ENCODE measurements around the gene MAMLD1. TPM values are rescaled to one million over a fixed set of nuclear protein-coding genes. Genes with fewer than 3 reads are reported as not detected.

The MAMLD1 gene
- total RNA-seq, 3 donors from 2014 or later (not counting 1 experiment from before 2014, with no cell fraction given), result 0.23 to 1.1 (median 0.45) TPM

- H3K4me1 Mint-ChIP-seq, result peaks cover 20 to 46% of the 10 kb centered on the region in 2 donors
- Histone ChIP-seq H3K36me3 (ENCODE audit: control insufficient read depth, insufficient read depth, low read length) (no peaks in the 10 kb centered on the region), H3K4me3 (ENCODE audit: low read length) (peak overlapping the region; percentile 39), H3K27me3 (ENCODE audit: control insufficient read depth, insufficient read depth, low read length) (peaks cover 13% of the 10 kb centered on the region), H3K9me3 (ENCODE audit: control insufficient read depth, insufficient read depth, low read length) (no peaks in the 10 kb centered on the region), H3K27ac (ENCODE audit: low read length) (no peak overlapping the region), H3K4me1 (ENCODE audit: control insufficient read depth, insufficient read depth, low read length) (peaks cover 47% of the 10 kb centered on the region)
- TF ChIP-seq, protein P1, sequence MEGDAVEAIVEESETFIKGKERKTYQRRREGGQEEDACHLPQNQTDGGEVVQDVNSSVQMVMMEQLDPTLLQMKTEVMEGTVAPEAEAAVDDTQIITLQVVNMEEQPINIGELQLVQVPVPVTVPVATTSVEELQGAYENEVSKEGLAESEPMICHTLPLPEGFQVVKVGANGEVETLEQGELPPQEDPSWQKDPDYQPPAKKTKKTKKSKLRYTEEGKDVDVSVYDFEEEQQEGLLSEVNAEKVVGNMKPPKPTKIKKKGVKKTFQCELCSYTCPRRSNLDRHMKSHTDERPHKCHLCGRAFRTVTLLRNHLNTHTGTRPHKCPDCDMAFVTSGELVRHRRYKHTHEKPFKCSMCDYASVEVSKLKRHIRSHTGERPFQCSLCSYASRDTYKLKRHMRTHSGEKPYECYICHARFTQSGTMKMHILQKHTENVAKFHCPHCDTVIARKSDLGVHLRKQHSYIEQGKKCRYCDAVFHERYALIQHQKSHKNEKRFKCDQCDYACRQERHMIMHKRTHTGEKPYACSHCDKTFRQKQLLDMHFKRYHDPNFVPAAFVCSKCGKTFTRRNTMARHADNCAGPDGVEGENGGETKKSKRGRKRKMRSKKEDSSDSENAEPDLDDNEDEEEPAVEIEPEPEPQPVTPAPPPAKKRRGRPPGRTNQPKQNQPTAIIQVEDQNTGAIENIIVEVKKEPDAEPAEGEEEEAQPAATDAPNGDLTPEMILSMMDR (IDR thresholded peaks at IDR 0.05), result no peak
- H3K27ac Mint-ChIP-seq, result no peak overlapping the region
- no peaks in the 10 kb centered on the region for H3K9me3 Mint-ChIP-seq
- H3K4me3 Mint-ChIP-seq, result peak overlapping the region; percentile 69
- ATAC-seq (peak in 2 of 3 donors; percentile 14 to 32), DNase-seq (peak in 1 of 2 donors; percentile 40)
- H3K36me3 Mint-ChIP-seq, result no peaks in the 10 kb centered on the region
- peaks cover 18 to 25% of the 10 kb centered on the region in 2 donors for H3K27me3 Mint-ChIP-seq (ENCODE audit: low read depth in 2 of 2)
- intact Hi-C loops (cut with micrococcal nuclease), result loop anchor here (10.0 kb wide), 1 partner anchor 220 kb away; no protein-coding TSS in a partner anchor
- under 1% methylated on average over 62 of the region's 66 CpGs for WGBS (ENCODE audit: insufficient coverage)
Observed at GRCh38 chrX:150364347-150365050, 1.4 kb downstream of the MAMLD1 start.

GRCh38 chrX:150365051-150365989 lies 2.2 kb downstream of the MAMLD1 start:
- H3K4me1 Mint-ChIP-seq, result peaks cover 20 to 38% of the 10 kb centered on the region in 2 donors
- DNase-seq, result peak; percentile 50 to 74
- Histone ChIP-seq H3K27me3 (ENCODE audit: control insufficient read depth, insufficient read depth, low read length) (peaks cover 10% of the 10 kb centered on the region), H3K27ac (ENCODE audit: low read length) (no peak overlapping the region), H3K4me3 (ENCODE audit: low read length) (peak overlapping the region; percentile 29), H3K36me3 (ENCODE audit: control insufficient read depth, insufficient read depth, low read length) (no peaks in the 10 kb centered on the region), H3K4me1 (ENCODE audit: control insufficient read depth, insufficient read depth, low read length) (peaks cover 47% of the 10 kb centered on the region), H3K9me3 (ENCODE audit: control insufficient read depth, insufficient read depth, low read length) (no peaks in the 10 kb centered on the region)
- H3K9me3 Mint-ChIP-seq, result no peaks in the 10 kb centered on the region
- H3K36me3 Mint-ChIP-seq, result no peaks in the 10 kb centered on the region
- peak overlapping the region in 1 of 2 donors; percentile 74 for H3K27ac Mint-ChIP-seq
- TF ChIP-seq, protein P1 (IDR thresholded peaks at IDR 0.05), result peak; percentile 31
- peak overlapping the region; percentile 77 for H3K4me3 Mint-ChIP-seq
- ATAC-seq, result peak; percentile 37 to 50 (median 38)
- WGBS (ENCODE audit: insufficient coverage), result under 1% methylated on average over 65 of the region's 75 CpGs
- H3K27me3 Mint-ChIP-seq (ENCODE audit: low read depth in 2 of 2), result peaks cover 10 to 16% of the 10 kb centered on the region in 2 donors
- intact Hi-C loops (cut with micrococcal nuclease), result loop anchor here (10.0 kb wide), 1 partner anchor 219 kb away; no protein-coding TSS in a partner anchor

GRCh38 chrX:150365990-150366911 lies 3.1 kb downstream of the MAMLD1 start:
- intact Hi-C loops (cut with micrococcal nuclease), result loop anchor here (10.0 kb wide), 1 partner anchor 219 kb away; no protein-coding TSS in a partner anchor
- Histone ChIP-seq H3K4me1 (ENCODE audit: control insufficient read depth, insufficient read depth, low read length) (peaks cover 43% of the 10 kb centered on the region), H3K27me3 (ENCODE audit: control insufficient read depth, insufficient read depth, low read length) (peaks cover 9% of the 10 kb centered on the region), H3K27ac (ENCODE audit: low read length) (no peak overlapping the region), H3K9me3 (ENCODE audit: control insufficient read depth, insufficient read depth, low read length) (no peaks in the 10 kb centered on the region), H3K4me3 (ENCODE audit: low read length) (no peak overlapping the region), H3K36me3 (ENCODE audit: control insufficient read depth, insufficient read depth, low read length) (no peaks in the 10 kb centered on the region)
- Mint-ChIP-seq H3K36me3 (no peaks in the 10 kb centered on the region), H3K4me1 (peaks cover 20 to 32% of the 10 kb centered on the region in 2 donors), H3K27ac (peak overlapping the region in 1 of 2 donors; percentile 74), H3K27me3 (ENCODE audit: low read depth in 2 of 2) (peaks cover under 1 to 10% of the 10 kb centered on the region in 2 donors), H3K9me3 (no peaks in the 10 kb centered on the region), H3K4me3 (peak overlapping the region; percentile 77)
- WGBS (ENCODE audit: insufficient coverage), result 5% methylated on average over 14 of the region's 24 CpGs
- TF ChIP-seq, protein P1 (IDR thresholded peaks at IDR 0.05), result no peak
- no peak for ATAC-seq
- DNase-seq, result peak in 1 of 2 donors; percentile 25

Data from natural killer cell (primary cell).